GM12891 (cell line): ENCODE data around the gene RAB13.
A peak's percentile ranks its signal among the peaks of the same experiment; 100 is the strongest.

ENCODE experiments used
- PAX5 ChIP-seq: IDR thresholded peaks from 2 replicates; pipeline ENCODE4 v1.6.1; 2011; ENCODE audit warnings: low read length, moderate library complexity, mild to moderate bottlenecking; ENCODE audit not compliant: insufficient read depth, severe bottlenecking
- POLR2A ChIP-seq: IDR thresholded peaks from 2 replicates; pipeline ENCODE4 v1.6.1; 2011; ENCODE audit warnings: low read depth, low read length, control low read depth
- POLR2AphosphoS5 ChIP-seq: IDR thresholded peaks from 2 replicates; pipeline ENCODE4 v1.6.1; 2011; ENCODE audit warnings: low read depth, low read length, control low read depth
- SPI1 ChIP-seq: IDR thresholded peaks from 2 replicates; pipeline ENCODE4 v1.6.1; 2011; ENCODE audit warnings: low read depth, low read length, control low read depth
- TAF1 ChIP-seq: IDR thresholded peaks from 2 replicates; pipeline ENCODE4 v1.6.1; 2011; ENCODE audit warnings: low read depth, low read length, control low read depth

DNA sequence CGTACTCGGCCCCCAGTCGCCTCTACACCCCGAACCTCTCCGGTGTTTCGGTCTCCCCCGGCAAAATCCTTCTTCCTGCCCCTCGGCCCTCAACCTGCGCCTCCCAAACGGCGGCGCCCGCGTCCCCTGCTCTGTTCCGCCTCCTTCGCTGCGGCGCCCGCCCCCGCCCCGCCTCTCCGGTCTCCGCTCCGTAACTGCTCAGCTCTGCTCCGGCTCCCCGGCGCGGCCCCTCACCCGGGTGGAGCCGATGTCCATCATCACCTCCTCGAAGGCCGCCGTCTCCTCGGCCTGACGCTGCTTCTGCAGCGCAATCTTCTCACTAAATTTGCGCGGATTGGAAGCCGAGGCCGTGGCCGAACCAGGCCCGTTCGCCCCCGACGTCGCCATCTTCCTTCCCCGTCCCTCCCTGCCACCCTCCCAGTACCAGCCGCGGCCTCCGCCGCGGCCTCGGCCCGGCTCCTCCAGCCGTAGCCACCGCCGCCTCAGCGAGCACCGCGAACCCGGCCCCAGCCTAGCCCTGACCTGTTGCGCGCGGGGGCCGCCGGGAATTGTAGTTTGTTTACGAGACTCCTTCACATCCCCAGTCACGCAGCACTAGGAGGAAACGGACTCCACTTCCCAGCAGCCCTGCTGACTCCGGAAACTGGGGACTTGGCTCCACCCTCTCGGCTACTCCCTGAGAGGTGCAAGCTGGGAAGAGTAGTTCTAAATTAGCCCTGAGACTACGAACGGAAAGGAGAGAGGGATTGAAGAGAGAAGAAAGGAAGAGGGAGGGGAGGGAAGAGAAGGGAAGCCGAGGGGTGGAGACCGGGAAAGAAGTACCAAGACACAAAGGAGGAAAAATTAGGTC, 27.8 kb downstream of the RAB13 start, which contains the start of gene CRTC2:
- no peak; the same call in 1 of the 2 replicates for TF ChIP-seq POLR2AphosphoS5
- no peak for TF ChIP-seq POLR2A
- 0 out of 2 replicates have a peak, but pooled peaks have one; percentile 7 for TF ChIP-seq TAF1
- TF ChIP-seq PAX5: peak; percentile 19
- peak; percentile 27; the same call in 1 of the 2 replicates for TF ChIP-seq SPI1
